Panc1 (cell line): Measurements from ENCODE around the gene NFAM1. TPM values are rescaled to one million over a fixed set of nuclear protein-coding genes. Genes with fewer than 3 reads are reported as not detected.

Experiments used
- ATAC-seq: fragments of 200-7000 bp; cut with Tn5 transposase; 2 replicates; pipeline ENCODE4 v1.9.1; 2020; ENCODE audit warnings: mild to moderate bottlenecking, moderate library complexity
- BruUV-seq: library from RNA; stranded (reverse); fragments of 400-500 nt; replicated peaks from 2 replicates; lab custom pipeline; 2021; lab: Mats Ljungman, UMichigan
- CTCF ChIA-PET: fragments of 300-600 bp; sonication (Branson Sonifier 250); formaldehyde crosslinking; loops from one replicate; lab custom pipeline; 2022; ENCODE audit warnings: antibody characterized with exemption; lab: Charles Lee
- POLR2A ChIA-PET: fragments of 300-600 bp; sonication (Branson Sonifier 250); formaldehyde crosslinking; loops from one replicate; lab custom pipeline; 2022; ENCODE audit warnings: antibody characterized with exemption; lab: Charles Lee
- DNase-seq: peaks from one replicate; pipeline ENCODE4 v3.0.0-alpha.2; 2010; ENCODE audit warnings: low read depth, low spot score
- H3K27ac ChIP-seq: 2 replicates; pipeline ENCODE4 v1.5.1; 2011; ENCODE audit warnings: mild to moderate bottlenecking, low read length, inconsistent platforms
- H3K27me3 ChIP-seq: fragments of 200-500 bp; sonication (Bioruptor generic); 2 replicates; pipeline ENCODE4 v1.6.0; 2014; ENCODE audit warnings: low read length, inconsistent platforms; ENCODE audit not compliant: control insufficient read depth, insufficient read depth
- H3K36me3 ChIP-seq: fragments of 200-500 bp; sonication (Bioruptor generic); 2 replicates; pipeline ENCODE4 v1.5.1; 2014; ENCODE audit warnings: inconsistent platforms, mild to moderate bottlenecking, low read length, moderate library complexity; ENCODE audit not compliant: control insufficient read depth, insufficient read depth
- H3K4me1 ChIP-seq: 2 replicates; pipeline ENCODE4 v1.5.1; 2011; ENCODE audit warnings: inconsistent platforms, mild to moderate bottlenecking, low read length, moderate library complexity; ENCODE audit not compliant: control insufficient read depth, insufficient read depth
- H3K4me3 ChIP-seq, 2 experiments: 2 replicates each; pipeline ENCODE4 v1.5.1; 2011 to 2012; ENCODE audit warnings: low read depth in 2 of 2, low read length in 2 of 2, mild to moderate bottlenecking in 2 of 2, inconsistent platforms in 1 of 2, moderate library complexity in 1 of 2
- H3K9me3 ChIP-seq: fragments of 200-500 bp; sonication (Bioruptor generic); 2 replicates; pipeline ENCODE4 v1.5.1; 2014; ENCODE audit warnings: low read depth, mild to moderate bottlenecking, inconsistent platforms, low read length, moderate library complexity; ENCODE audit not compliant: control insufficient read depth, insufficient read depth
- CTCF ChIP-seq: fragments of 450-650 bp; IDR thresholded peaks from 2 replicates; pipeline ENCODE4 v1.5.1; 2017; ENCODE audit warnings: mild to moderate bottlenecking
- POLR2AphosphoS5 ChIP-seq: IDR thresholded peaks from 2 replicates; pipeline ENCODE4 v1.6.1; 2012; ENCODE audit warnings: mild to moderate bottlenecking, low read depth, low read length, moderate library complexity
- REST ChIP-seq, 2 experiments: IDR thresholded peaks; 2 replicates each; pipeline ENCODE4 v1.6.1; 2011 to 2012; ENCODE audit warnings: low read depth in 2 of 2, control low read depth in 1 of 2, low read length in 1 of 2, mild to moderate bottlenecking in 1 of 2, moderate library complexity in 1 of 2; ENCODE audit not compliant: insufficient read depth in 1 of 2
- SIN3A ChIP-seq: IDR thresholded peaks from 2 replicates; pipeline ENCODE4 v1.6.1; 2012; ENCODE audit warnings: low read depth, mild to moderate bottlenecking, low read length, moderate library complexity, borderline replicate concordance; ENCODE audit not compliant: insufficient read depth
- TCF7L2 ChIP-seq: IDR thresholded peaks from 2 replicates; pipeline ENCODE4 v1.6.1; 2011; ENCODE audit warnings: mild to moderate bottlenecking, low read depth, low read length, inconsistent platforms
- in situ Hi-C: cut with HindIII; loops from 2 replicates; pipeline ENCODE4 v1.10.0; 2016; ENCODE audit warnings: low sequenced_read_pairs, low pct_unique_long_range_greater_than_20kb
- intact Hi-C: fragments of 100-400 bp; cut with micrococcal nuclease; formaldehyde crosslinking; loops from one replicate; pipeline ENCODE4 v1.10.0; 2022; ENCODE audit not compliant: unreplicated experiment
- total RNA-seq: library from RNA; stranded (reverse); gene quantifications from one replicate; pipeline ENCODE4 v1.2.1, GENCODE V29; 2021; ENCODE audit not compliant: unreplicated experiment

The NFAM1 gene
- total RNA-seq, 1 experiment from 2014 or later = 0.41 TPM

GRCh38 chr22:42468841-42469240 is 36.6 kb upstream of the NFAM1 start:
- DNase-seq (no peak), ATAC-seq (no peak)
- no peak overlapping the region for H3K4me3 ChIP-seq
- POLR2A ChIA-PET = no interaction called here
- no peaks in the 10 kb centered on the region for H3K36me3 ChIP-seq
- no peaks in the 10 kb centered on the region for H3K4me1 ChIP-seq
- intact Hi-C loops = no loop called here
- CTCF ChIA-PET = no interaction called here
- no peaks in the 10 kb centered on the region for H3K27me3 ChIP-seq
- no peaks in the 10 kb centered on the region for H3K9me3 ChIP-seq
- no TSS peak for BruUV-seq
- TF ChIP-seq TCF7L2 = no peak
- no peak for TF ChIP-seq SIN3A
- TF ChIP-seq CTCF = no peak
- no peak for TF ChIP-seq REST (IDR thresholded peaks at IDR 0.05; ENCODE audit: insufficient read depth in 1 of 2, low read depth in 2 of 2, low read length in 1 of 2)
- no peak for TF ChIP-seq POLR2AphosphoS5
- in situ Hi-C loops = no loop called here
- no peak overlapping the region for H3K27ac ChIP-seq

- DNase-seq = no peak
- Histone ChIP-seq H3K36me3 (no peaks in the 10 kb centered on the region), H3K4me3 (no peak overlapping the region), H3K27me3 (0 out of 2 replicates have a peak, but pooled peaks cover 2% of the 10 kb centered on the region), H3K4me1 (no peaks in the 10 kb centered on the region), H3K27ac (no peak overlapping the region), H3K9me3 (no peaks in the 10 kb centered on the region)
- in situ Hi-C loops (no loop called here), intact Hi-C loops (no loop called here)
- BruUV-seq = no TSS peak
- CTCF ChIA-PET = no interaction called here
- POLR2A ChIA-PET = no interaction called here
- TF ChIP-seq CTCF = no peak
- no peak for TF ChIP-seq POLR2AphosphoS5
- no peak for TF ChIP-seq REST (IDR thresholded peaks at IDR 0.05; ENCODE audit: insufficient read depth in 1 of 2, low read depth in 2 of 2, low read length in 1 of 2)
- no peak for TF ChIP-seq TCF7L2
- no peak for TF ChIP-seq SIN3A
- peak; percentile 65; the same call in 1 of the 2 replicates for ATAC-seq
These were observed 29.8 kb upstream of the NFAM1 start for GRCh38 chr22:42462016-42462415.
